Esophagus squamous epithelium (tissue), 4 donors: ENCODE measurements around the gene IGSF9.

Experiments
- CTCF ChIP-seq, 6 experiments: fragments of 450-650 bp in 4 of 6; fragments of 200-600 bp in 2 of 6; sonication (generic) in 2 of 6; IDR thresholded peaks; one replicate each; pipeline ENCODE4 v1.5.1; 2016 to 2019; ENCODE audit warnings: antibody characterized with exemption in 6 of 6, mild to moderate bottlenecking in 4 of 6, moderate library complexity in 4 of 6
- POLR2A ChIP-seq, 4 donors: fragments of 450-650 bp; IDR thresholded peaks; one replicate each; pipeline ENCODE4 v1.6.1; 2017; ENCODE audit warnings: antibody characterized with exemption in 4 of 4, mild to moderate bottlenecking in 4 of 4, moderate library complexity in 3 of 4

GRCh38 chr1:159906960-159907359, 38.5 kb downstream of the IGSF9 start:
- TF ChIP-seq CTCF (IDR thresholded peaks at IDR 0.05) = no peak
- no peak for TF ChIP-seq POLR2A (IDR thresholded peaks at IDR 0.05)
